Tibial artery (tissue), 4 donors: ENCODE measurements around the gene OR4B1.

Experiments used
- DNase-seq, 2 donors: peaks; one replicate each; pipeline ENCODE4 v3.0.0-alpha.2; 2019
- H3K27ac ChIP-seq, 2 donors: fragments of 200-600 bp; sonication (generic) in 1 of 2; 1 replicate in 1 of 2; 2 replicates in 1 of 2; pipeline ENCODE4 v1.5.1; 2018 to 2019; ENCODE audit warnings: mild to moderate bottlenecking in 1 of 2
- H3K27me3 ChIP-seq, 2 donors: fragments of 200-600 bp; sonication (generic) in 1 of 2; one replicate each; pipeline versions ENCODE4 v1.5.1 to v1.6.0; 2016 to 2019
- H3K36me3 ChIP-seq, 3 donors: fragments of 200-600 bp; sonication (generic) in 2 of 3; one replicate each; pipeline ENCODE4 v1.5.1; 2016 to 2019; ENCODE audit warnings: mild to moderate bottlenecking in 2 of 3
- H3K4me1 ChIP-seq, 4 donors: fragments of 200-600 bp; sonication (generic) in 2 of 4; 1 replicate in 3 of 4; 2 replicates in 1 of 4; pipeline ENCODE4 v1.5.1; 2016 to 2019
- H3K4me3 ChIP-seq, 2 donors: fragments of 200-600 bp; sonication (generic) in 1 of 2; 1 replicate in 1 of 2; 2 replicates in 1 of 2; pipeline ENCODE4 v1.5.1; 2018 to 2019; ENCODE audit warnings: mild to moderate bottlenecking in 2 of 2
- H3K9me3 ChIP-seq, 3 donors: fragments of 200-600 bp; sonication (generic) in 1 of 3; one replicate each; pipeline ENCODE4 v1.5.1; 2016 to 2019
- intact Hi-C: fragments of 100-400 bp; cut with DNase I; formaldehyde crosslinking; loops from one replicate; pipeline ENCODE4 v1.15.0; 2023; ENCODE audit warnings: low total_unique reads
- TF ChIP-seq, protein P1 (sequence below), 2 experiments: fragments of 200-600 bp in 1 of 2; fragments of 450-650 bp in 1 of 2; IDR thresholded peaks; one replicate each; pipeline ENCODE4 v1.5.1; 2017 to 2019; ENCODE audit warnings: antibody characterized with exemption in 2 of 2, mild to moderate bottlenecking in 1 of 2, moderate library complexity in 1 of 2

The OR4B1 gene

GRCh38 chr11:48170241-48171233, 46.1 kb upstream of the OR4B1 start:
- H3K4me3 ChIP-seq, result no peak overlapping the region
- no peaks in the 10 kb centered on the region for H3K9me3 ChIP-seq
- DNase-seq, result no peak
- H3K27ac ChIP-seq, result peak overlapping the region in 1 of 2 donors; percentile 11
- H3K36me3 ChIP-seq, result no peaks in the 10 kb centered on the region
- TF ChIP-seq, protein P1, sequence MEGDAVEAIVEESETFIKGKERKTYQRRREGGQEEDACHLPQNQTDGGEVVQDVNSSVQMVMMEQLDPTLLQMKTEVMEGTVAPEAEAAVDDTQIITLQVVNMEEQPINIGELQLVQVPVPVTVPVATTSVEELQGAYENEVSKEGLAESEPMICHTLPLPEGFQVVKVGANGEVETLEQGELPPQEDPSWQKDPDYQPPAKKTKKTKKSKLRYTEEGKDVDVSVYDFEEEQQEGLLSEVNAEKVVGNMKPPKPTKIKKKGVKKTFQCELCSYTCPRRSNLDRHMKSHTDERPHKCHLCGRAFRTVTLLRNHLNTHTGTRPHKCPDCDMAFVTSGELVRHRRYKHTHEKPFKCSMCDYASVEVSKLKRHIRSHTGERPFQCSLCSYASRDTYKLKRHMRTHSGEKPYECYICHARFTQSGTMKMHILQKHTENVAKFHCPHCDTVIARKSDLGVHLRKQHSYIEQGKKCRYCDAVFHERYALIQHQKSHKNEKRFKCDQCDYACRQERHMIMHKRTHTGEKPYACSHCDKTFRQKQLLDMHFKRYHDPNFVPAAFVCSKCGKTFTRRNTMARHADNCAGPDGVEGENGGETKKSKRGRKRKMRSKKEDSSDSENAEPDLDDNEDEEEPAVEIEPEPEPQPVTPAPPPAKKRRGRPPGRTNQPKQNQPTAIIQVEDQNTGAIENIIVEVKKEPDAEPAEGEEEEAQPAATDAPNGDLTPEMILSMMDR (IDR thresholded peaks at IDR 0.05), result no peak
- H3K27me3 ChIP-seq, result no peaks in the 10 kb centered on the region
- intact Hi-C loops, result no loop called here
- H3K4me1 ChIP-seq, result peaks cover 0 to 26% (median 14%) of the 10 kb centered on the region in 4 donors

GRCh38 chr11:48172818-48173609, 43.6 kb upstream of the OR4B1 start:
- no peak overlapping the region for H3K27ac ChIP-seq
- no peaks in the 10 kb centered on the region for H3K9me3 ChIP-seq
- TF ChIP-seq, protein P1 (IDR thresholded peaks at IDR 0.05), result peak; percentile 63 to 83
- peak overlapping the region in 1 of 2 donors; percentile 28 for H3K4me3 ChIP-seq
- DNase-seq, result peak in 1 of 2 donors; percentile 42
- no peaks in the 10 kb centered on the region for H3K27me3 ChIP-seq
- H3K36me3 ChIP-seq, result no peaks in the 10 kb centered on the region
- intact Hi-C loops, result no loop called here
- peaks cover 0 to 26% (median 14%) of the 10 kb centered on the region in 4 donors for H3K4me1 ChIP-seq

DNA sequence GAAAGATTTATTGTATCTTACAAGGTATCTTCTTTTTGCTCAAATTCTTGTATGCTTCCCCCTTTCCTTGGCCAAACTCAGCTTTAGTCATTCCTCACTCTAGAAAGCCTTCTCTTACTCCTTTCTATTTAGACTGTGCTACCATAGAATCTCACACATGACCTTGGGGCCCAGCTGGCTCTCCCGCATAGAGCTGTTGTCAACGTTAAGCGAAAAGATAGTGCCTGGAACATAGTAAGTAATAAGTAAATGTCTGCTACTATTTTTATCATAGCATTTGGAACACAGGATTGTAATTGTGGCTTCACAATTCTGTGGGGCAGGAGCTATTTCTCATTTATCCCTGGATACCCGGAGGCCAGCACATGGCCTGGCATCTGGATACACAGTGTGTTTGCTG, 38.9 kb upstream of the OR4B1 start:
- DNase-seq, result no peak
- Histone ChIP-seq H3K27me3 (no peaks in the 10 kb centered on the region), H3K27ac (no peak overlapping the region), H3K4me3 (no peak overlapping the region), H3K36me3 (no peaks in the 10 kb centered on the region), H3K4me1 (peaks cover 0 to 7% (median 6%) of the 10 kb centered on the region in 4 donors), H3K9me3 (no peaks in the 10 kb centered on the region)
- intact Hi-C loops, result no loop called here
- TF ChIP-seq, protein P1 (IDR thresholded peaks at IDR 0.05), result no peak

GRCh38 chr11:48180627-48181026, 36.0 kb upstream of the OR4B1 start:
- TF ChIP-seq, protein P1 (IDR thresholded peaks at IDR 0.05), result no peak
- no peak for DNase-seq
- no peaks in the 10 kb centered on the region for H3K4me1 ChIP-seq
- intact Hi-C loops, result no loop called here
- no peaks in the 10 kb centered on the region for H3K9me3 ChIP-seq
- H3K27me3 ChIP-seq, result no peaks in the 10 kb centered on the region
- H3K27ac ChIP-seq, result no peak overlapping the region
- no peaks in the 10 kb centered on the region for H3K36me3 ChIP-seq
- no peak overlapping the region for H3K4me3 ChIP-seq

- H3K27ac ChIP-seq, result no peak overlapping the region
Observed at GRCh38 chr11:48182860-48183526, 33.6 kb upstream of the OR4B1 start.

More at GRCh38 chr11:48182860-48183526, 33.6 kb upstream of the OR4B1 start:
- H3K36me3 ChIP-seq, result no peaks in the 10 kb centered on the region
- no peaks in the 10 kb centered on the region for H3K27me3 ChIP-seq
- no peaks in the 10 kb centered on the region for H3K4me1 ChIP-seq
- H3K9me3 ChIP-seq, result no peaks in the 10 kb centered on the region
- no peak for DNase-seq
- H3K4me3 ChIP-seq, result no peak overlapping the region
- TF ChIP-seq, protein P1 (IDR thresholded peaks at IDR 0.05), result no peak
- intact Hi-C loops, result no loop called here
